CD4-positive, alpha-beta T cell treated with Interleukin-15 for 1 hour (primary cell): ENCODE data around the gene KIF11.

Experiments used
- DNase-seq: peaks from one replicate; pipeline ENCODE4 v3.0.0-alpha.2; 2020

The KIF11 gene

GRCh38 chr10:92688927-92689662 lies 96.2 kb downstream of the KIF11 start:
- DNase-seq: peak; percentile 19

- DNase-seq: peak; percentile 78
Observed at GRCh38 chr10:92689663-92690210, 96.8 kb downstream of the KIF11 start, which contains the start of gene HHEX. Gene HHEX, plus strand, starts transcription at chr10:92689955. Its CDS starts 32 bp downstream, at chr10:92689987.

GRCh38 chr10:92690211-92690914 lies 97.4 kb downstream of the KIF11 start:
- peak; percentile 70 for DNase-seq

DNA sequence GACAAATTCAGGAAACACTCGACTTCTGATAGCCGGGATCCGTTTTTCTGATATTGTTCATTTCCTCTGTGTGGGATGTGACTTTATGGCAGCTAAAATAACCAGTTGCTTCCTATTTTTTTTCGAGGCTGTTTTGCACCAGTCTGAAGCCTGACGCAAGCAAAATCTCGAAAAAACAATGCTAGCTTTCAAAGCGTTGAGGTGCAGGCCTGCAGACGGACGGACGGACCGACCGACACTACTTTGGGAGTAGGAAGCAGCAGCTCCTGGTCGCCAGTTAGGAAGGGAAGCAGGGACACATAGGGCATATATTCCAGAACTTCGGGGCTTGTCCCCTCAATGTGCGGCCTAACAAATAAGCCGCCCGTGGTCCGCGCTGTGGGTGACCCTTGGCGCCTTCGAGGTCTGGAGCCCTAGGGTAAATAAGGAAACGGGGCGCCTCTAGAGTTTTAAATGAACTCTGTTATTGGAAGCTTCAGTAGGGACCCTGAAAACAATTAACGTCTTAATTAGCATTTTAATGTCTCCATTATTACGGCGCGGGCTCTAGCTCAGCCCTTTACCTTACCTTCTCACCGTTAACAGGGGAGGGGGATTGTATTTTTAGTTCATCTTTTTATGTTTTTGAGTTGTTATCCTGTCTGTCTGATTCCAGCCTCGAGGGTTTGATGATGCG lies 98.1 kb downstream of the KIF11 start:
- no peak for DNase-seq

DNA sequence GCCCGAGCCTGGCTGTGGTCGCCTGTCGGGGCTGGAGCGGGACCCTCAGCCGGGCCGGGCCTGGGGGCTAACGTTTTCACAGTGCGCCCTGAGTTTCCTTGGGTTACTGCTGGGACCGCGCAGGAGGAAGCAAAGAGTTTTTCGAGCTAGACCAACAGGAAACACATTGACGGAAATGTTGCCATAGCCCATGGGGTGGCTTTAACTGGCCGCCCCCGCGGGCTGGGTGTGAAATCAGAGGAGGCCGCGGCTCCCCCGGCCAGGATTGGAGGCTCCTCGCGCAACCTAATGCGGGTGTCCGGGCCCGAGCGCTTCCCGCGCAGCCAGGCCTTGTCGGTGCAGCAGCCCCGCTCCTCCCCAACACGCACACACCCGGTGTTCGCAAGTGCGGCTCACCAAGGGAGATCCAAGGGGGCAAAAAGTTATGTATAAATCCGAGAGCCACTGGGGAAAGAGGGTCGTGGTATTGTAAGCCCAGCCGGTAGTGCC lies 98.7 kb downstream of the KIF11 start:
- DNase-seq: peak; percentile 68

DNA sequence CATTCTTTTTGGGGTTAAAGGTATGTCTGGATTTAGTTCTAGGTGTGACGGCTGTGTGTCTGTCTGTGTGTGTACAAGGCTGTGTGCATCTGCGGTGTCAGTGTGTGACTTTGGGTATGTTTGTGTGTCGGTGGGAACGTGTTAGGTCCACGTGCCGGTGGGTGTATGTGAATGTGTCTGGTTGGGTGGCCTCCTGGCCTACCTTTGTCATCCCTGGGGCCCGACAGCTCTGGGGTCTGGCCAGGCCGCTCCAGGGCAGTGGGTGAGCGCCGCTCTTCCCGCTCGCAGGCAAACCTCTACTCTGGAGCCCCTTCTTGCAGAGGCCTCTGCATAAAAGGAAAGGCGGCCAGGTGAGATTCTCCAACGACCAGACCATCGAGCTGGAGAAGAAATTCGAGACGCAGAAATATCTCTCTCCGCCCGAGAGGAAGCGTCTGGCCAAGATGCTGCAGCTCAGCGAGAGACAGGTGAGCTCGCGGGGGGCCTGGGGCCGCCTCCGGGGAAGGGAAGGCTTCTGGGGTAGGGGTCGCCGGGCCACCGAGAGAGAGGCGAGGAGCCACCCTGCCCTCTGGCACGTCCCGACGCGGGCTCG lies 99.2 kb downstream of the KIF11 start:
- no peak for DNase-seq

DNA sequence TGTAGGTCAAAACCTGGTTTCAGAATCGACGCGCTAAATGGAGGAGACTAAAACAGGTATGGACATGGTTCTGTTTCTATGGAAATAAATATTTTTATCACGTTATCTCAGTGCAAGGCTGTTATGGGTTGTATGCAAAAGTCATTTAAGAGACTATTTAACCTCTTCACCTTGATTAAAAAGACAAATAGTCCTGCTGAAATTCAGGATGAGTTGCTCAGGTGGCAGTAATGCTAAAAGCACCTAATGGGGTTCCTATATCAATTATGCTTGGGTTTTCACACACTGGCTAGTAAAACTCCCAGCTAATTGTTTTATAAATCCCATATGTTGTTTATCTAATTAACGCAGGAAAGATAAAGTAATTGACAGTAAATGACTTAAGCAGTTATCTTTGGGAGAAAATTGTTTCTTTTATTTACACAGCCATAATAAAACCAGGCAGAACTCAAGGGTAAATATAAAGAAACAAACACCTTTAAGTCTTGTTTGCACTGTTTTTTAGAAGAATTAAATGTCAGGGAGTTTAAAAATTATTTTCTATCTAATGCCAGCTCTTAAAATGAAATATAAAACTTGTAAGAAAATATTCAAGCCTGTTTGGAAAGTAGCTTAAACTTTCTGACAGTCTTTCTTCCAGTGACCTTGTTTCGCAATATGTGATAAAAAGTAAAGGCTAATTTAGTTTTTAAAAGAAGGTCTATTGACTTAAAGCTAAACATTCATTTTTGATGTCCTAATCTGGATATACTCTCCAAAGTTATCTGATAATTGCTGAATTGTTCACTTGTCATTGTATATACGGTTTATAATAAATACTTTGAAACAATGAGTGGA lies 100.0 kb downstream of the KIF11 start:
- no peak for DNase-seq

- no peak for DNase-seq
Observed at GRCh38 chr10:92693534-92693893, 100.6 kb downstream of the KIF11 start.

- DNase-seq: no peak
Observed at GRCh38 chr10:92695679-92696605, 103.0 kb downstream of the KIF11 start.

DNA sequence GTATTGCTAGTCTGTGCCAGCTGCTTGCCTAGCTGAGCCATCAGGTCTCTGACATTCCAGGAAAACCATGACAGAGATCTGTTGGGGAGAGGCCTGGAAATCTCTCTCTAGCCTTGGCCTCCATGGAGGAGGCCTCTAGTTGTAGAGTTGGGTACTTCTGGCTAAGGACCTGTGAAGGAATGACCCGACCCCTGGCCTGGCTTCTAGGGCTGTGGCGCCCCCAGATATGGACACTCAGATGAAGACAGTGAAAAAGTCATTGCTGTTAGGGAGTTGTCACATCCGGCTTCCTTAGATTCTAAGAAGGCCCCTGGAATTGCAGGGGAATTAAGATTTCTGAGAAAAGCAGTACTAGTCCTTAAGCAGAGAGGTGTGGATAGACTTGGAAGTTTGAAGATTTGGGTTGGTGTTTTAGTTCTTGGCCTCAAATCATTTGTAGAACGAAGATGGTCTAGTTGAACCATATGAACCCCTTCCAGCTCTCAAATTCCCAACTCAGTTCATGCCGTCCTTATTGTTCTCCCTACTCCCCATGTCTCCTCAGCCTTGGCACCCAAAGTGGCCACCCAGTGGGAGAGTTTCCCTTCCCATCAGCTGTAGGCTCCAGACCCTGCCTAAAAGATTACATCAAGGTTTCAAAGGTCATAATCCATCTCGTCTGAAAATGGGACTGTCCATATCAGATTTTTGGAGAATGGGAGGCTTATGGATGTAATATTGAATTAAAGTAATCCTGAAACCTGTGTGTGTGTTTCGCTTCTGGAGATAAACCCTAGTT lies 103.9 kb downstream of the KIF11 start:
- no peak for DNase-seq

GRCh38 chr10:92697663-92698511 lies 105.0 kb downstream of the KIF11 start:
- DNase-seq: no peak

- no peak for DNase-seq
Observed at GRCh38 chr10:92699193-92699517, 106.2 kb downstream of the KIF11 start.

DNA sequence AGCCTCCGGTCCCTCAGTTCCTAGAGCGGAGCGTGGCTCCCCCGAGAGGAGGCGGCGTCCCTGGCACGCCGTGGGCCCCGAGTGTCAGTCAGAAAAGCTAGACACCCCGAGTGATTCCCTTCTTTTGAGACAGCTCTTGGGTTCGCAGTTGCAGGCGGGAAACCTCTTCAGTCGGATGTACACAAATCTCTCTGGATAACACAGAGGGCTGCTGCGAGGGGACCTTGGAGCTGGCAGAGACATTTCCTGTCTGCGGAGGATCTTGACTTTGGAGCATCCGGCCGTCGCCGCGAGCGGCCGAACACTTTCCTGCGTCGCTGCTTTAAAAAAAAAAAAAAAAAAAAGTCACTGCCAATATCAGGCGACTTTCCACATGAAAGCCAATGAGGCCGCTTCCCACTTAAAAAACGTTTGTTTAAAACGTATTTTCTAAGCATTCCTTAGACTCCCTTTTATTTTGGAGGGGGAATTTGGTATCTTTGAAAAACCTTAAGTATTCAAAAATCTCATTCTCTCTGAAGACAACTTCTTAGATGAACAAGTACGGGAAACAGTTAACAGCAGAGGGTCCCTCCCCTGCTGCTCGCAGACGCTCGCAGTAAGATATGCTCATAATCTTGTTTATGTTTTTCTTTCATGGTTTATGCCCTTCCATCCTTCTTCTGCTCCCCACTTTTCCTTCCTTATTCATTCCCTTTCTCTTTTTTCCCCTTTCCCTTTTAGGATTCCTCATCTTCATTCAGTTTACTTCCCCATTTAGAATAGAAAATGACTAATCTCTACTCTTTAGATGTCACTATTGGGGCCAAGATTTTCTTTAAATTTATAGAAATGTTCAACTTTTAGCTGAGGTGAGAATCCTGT lies 106.8 kb downstream of the KIF11 start:
- no peak for DNase-seq

- DNase-seq: no peak
Observed at GRCh38 chr10:92702301-92702916, 109.5 kb downstream of the KIF11 start.
